Activated T-cell treated with anti-CD3 and anti-CD28 coated beads for 48 hours (primary cell): ENCODE data around the gene KMT2E.
"Not testable (repeated sequence)": the region's sequence is repeated elsewhere in the genome, so short reads cannot be mapped to it uniquely, and the experiment has no call there.

ENCODE experiments used
- DNase-seq: peaks from one replicate; pipeline ENCODE4 v3.0.0-alpha.2; 2020; ENCODE audit warnings: low read depth

KMT2E gene

GRCh38 chr7:104982308-104983075 lies 31.5 kb upstream of the KMT2E start:
- DNase-seq = no peak

- no peak for DNase-seq
Observed at GRCh38 chr7:104983076-104983577, 30.9 kb upstream of the KMT2E start.

DNA sequence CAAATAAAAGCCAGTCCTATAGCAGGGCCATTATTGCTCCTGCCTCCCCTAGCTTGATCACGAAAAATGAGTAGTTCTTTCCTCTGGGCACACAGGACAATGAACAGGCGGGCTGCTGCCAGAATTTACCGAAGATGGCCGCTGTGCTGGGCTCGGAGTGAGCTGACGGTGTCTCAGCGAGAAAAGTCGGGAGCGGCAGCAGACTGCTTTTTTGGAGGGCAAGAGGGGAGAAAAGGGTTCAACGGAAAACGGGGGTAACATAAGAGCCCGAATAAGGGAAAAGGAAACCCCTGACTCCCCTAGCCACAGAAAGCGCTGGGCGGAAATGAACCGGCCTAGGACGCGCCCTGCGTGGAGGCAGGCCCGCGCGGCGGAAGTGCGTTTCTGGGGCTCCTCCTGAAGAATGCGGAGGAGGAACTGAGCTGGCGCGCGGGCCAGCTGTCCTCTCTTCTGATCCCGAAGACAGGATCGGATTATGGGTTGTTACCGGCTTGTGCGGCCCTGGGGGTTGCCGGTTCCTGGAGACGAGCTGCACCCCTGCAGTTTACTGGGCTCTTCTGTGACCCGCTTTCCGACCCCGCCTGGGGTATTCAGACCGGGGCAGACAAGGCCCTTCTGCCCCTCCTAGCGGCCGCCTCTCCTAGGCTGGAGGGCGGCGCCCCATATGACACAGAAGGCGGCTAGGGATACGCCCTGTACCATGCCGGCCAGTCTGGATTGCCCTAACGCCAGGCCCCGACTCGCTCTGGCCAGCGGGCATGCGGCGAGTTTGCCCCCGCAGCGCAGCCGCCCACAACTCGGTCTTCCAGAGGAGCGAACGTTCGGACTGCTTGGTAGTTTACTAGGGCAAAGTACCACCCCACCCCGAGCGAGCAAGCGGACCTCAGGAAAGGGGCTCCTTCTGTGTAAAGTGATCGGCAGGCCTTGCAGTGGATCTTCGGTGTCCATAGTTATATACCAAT lies 30.1 kb upstream of the KMT2E start:
- DNase-seq = peak; percentile 83

GRCh38 chr7:104984585-104985258 lies 29.3 kb upstream of the KMT2E start:
- no peak for DNase-seq

- no peak for DNase-seq
Observed at GRCh38 chr7:104985259-104985617, 28.8 kb upstream of the KMT2E start.

GRCh38 chr7:104986628-104987259 lies 27.3 kb upstream of the KMT2E start:
- no peak for DNase-seq

- not testable (repeated sequence) for DNase-seq
Observed at GRCh38 chr7:104987403-104987802, 26.6 kb upstream of the KMT2E start.

- no peak for DNase-seq
Observed at GRCh38 chr7:104990983-104991382, 23.0 kb upstream of the KMT2E start.

DNA sequence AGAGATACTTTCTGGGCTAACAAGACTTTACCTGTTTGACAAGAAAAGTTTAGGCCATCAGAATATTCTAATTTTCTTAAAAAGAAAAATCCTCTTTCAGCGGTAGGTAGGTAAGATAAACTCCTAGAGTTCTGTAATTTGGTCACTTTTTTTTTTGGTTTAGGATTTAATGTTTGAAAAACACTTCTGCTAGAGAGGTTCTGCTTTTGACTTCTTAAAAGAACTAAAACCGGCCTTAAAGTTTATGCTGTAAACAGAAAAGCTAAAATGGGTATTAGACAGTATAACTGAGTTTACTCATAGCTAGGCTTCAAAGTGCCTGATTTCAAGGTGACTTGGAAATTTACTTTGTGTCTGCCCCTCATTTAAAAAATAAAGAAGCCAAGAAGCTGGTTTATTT lies 21.7 kb upstream of the KMT2E start:
- no peak for DNase-seq

DNA sequence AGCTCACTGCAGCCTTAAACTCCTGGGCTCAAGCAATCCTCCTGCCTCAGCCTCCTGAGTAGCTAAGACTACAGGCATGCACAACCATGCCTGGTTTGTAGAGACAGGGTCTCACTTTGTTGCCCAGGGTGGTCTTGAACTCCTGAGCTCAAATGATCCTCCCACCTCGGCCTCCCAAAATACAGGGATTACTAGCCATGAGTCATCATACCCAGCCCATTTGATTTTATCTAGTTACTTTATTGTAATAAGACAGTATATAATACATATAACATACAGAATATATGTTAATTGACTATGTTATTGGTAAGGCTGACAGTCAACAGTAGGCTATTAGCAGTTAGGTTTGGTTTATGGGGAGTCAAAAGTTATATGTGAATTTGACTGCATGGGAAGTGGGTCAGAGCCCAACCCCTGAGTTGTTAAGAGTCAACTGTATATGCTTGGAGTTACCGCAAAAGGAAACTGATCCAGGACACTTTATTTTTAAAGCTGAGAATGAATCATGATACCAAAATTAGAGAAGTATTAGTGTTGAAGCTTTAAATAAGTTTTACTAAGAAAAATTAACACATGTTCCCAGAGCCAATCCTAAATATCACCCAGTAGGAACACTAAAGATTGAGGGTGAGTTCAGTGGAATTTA lies 20.7 kb upstream of the KMT2E start:
- no peak for DNase-seq

DNA sequence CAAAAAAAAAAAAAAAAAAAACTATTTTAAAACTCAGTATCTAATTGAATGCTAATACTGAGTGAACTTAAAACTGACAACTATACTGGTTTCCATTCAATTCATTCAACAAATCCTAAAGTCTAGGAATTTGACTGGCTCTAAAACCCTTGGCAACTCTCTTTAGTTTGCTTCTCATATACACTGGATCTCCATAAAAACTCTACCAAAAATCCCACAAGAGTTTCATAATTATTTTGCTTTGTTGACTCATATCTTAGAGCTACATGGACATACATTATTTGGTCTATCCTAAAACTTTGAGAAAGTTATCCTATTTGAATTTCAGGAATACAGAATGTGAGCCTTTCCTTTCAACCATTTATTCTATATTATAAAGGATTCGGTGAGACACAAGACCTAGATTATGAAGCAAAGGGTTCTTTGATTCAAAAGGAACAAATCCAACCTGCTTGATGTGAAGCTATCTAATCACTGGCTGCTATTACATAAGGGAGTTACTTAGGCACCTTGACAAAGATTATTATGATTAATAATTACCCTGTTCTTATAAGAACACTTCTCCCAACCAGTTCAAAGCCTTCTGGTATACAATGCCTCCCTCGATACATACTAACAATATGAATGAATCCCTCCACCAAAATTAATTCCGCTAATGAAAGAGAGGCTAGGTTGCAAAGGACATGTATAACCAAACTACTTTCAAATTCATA lies 15.8 kb upstream of the KMT2E start:
- no peak for DNase-seq

- no peak for DNase-seq
Observed at GRCh38 chr7:105000200-105000599, 13.8 kb upstream of the KMT2E start.

DNA sequence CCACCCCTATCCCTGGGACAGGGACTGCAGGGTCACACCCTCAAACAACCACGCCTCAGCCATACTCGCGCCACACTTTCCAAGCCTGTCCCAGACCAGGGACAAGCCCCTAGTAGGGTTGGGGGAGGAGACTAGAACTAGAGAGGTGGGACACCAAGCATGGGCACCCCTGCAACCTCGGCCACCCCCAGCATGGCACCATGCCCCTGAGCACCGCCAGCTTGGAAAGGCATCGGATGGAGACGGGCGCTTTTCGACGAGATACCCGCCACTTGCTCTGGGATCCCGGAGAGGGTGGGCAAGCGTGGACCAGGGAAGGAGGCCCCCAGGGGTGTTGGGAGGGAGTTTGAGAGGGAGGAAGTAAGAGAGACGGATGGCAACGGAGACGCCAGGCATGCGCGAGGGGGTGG lies 13.1 kb upstream of the KMT2E start:
- DNase-seq = no peak

- no peak for DNase-seq
Observed at GRCh38 chr7:105001652-105002184, 12.3 kb upstream of the KMT2E start.

DNA sequence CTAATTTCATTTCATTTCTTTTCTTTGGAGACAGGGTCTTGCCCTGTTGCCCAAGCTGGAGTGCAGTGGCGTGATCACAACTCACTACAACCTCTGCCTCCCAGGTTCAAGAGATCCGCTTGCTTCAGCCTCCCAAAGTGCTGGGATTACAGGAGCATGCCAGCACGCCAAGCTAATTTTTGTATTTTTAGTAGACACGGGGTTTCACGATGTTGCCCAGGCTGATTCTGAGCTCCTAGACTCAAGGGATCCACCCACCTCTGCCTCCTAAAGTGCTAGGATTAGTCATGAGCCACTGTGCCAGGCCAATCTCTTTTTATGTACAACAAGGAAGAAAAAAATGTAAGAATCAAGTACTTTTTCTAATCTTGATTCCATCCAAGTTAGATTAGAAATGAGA lies 10.7 kb upstream of the KMT2E start:
- no peak for DNase-seq

- no peak for DNase-seq
Observed at GRCh38 chr7:105003872-105004510, 10.0 kb upstream of the KMT2E start.

DNA sequence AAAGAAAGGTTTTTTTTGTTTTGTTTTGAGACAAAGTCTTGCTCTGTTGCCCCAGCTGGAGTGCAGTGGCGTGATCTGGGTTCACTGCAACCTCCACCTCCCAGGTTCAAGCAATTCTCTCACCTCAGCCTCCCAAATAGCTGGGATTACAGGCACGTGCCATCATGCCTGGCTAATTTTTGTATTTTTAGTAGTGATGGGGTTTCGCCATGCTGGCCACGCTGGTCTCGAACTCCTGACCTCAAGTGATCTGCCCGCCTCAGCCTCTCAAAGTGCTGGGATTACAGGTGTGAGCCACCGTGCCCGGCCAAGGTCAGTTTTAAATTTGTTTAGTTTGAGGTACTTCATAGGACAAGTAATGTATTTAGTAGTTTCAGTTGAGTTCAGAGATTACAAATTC lies 9.0 kb upstream of the KMT2E start:
- not testable (repeated sequence) for DNase-seq

DNA sequence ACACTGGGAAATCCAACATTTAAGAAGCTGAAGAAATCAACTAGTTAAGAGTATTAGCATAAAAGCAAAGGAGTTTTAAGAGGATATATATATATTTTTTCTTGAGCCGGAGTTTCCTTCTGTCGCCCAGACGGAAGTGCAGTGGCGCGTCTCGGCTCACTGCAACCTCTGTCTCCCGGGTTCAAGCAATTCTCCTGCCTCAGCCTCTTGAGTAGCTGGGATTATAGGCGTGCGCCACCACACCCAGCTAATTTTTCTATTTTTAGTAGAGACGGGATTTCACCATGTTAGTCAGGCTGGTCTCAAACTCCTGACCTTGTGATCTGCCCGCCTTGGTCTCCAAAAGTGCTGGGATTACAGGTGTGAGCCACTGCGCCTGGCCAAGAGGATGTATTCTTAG lies 8.5 kb upstream of the KMT2E start:
- not testable (repeated sequence) for DNase-seq

- no peak for DNase-seq
Observed at GRCh38 chr7:105006367-105007136, 7.5 kb upstream of the KMT2E start.
